K562 (cell line): ENCODE data around the gene UQCR11. TPM values are rescaled to one million over a fixed set of nuclear protein-coding genes. Genes with fewer than 3 reads are reported as not detected.

Experiments
- ATAC-seq: fragments of 200-7000 bp; cut with Tn5 transposase; 3 replicates; pipeline ENCODE4 v1.9.1; 2020; ENCODE audit warnings: moderate library complexity
- BruUV-seq: library from RNA; stranded (reverse); fragments of 400-500 nt; replicated peaks from 2 replicates; lab custom pipeline; 2021; lab: Mats Ljungman, UMichigan
- CTCF ChIA-PET: fragments of 300-600 bp; formaldehyde crosslinking; extraction: SDS; loops from one replicate; lab custom pipeline; 2021; ENCODE audit warnings: low intra/inter-chr PET ratio; lab: Yijun Ruan, JAX
- POLR2A ChIA-PET: fragments of 300-600, 350-650 bp; sonication (Branson Sonifier 250); formaldehyde crosslinking; extraction: SDS; loops from one replicate; lab custom pipeline; 2021; ENCODE audit warnings: antibody characterized with exemption, inconsistent platforms; lab: Yijun Ruan, JAX
- DNase-seq, 4 experiments: peaks; one replicate each; pipeline versions ENCODE4 v3.0.0 to v3.0.0-alpha.2; 2011 to 2018; ENCODE audit warnings: low spot score in 3 of 4, mixed read lengths in 3 of 4; ENCODE audit errors: extremely low read depth in 1 of 4
- FAIRE-seq: peaks from 2 replicates; lab custom pipeline; 2011; peaks lifted over from hg19 to GRCh38; lab: Jason Lieb, UNC
- H2AFZ ChIP-seq: 2 replicates; pipeline ENCODE4 v1.6.0; 2011; ENCODE audit warnings: low read depth, low read length, control low read depth, inconsistent platforms
- H3K27ac ChIP-seq: fragments of 200-600 bp; 3 replicates; pipeline ENCODE4 v1.8.0; 2011; ENCODE audit warnings: low read depth, mild to moderate bottlenecking, control low read depth, inconsistent platforms, low read length, moderate library complexity, mixed read lengths; ENCODE audit errors: extremely low read depth
- H3K27me3 ChIP-seq, 2 experiments: fragments of 300-600 bp in 1 of 2; 2 replicates in 1 of 2; 3 replicates in 1 of 2; pipeline versions ENCODE4 v1.6.0 to v1.8.0; 2011; ENCODE audit warnings: inconsistent platforms in 2 of 2, low read length in 2 of 2, mild to moderate bottlenecking in 1 of 2, mixed read lengths in 1 of 2, moderate library complexity in 1 of 2; ENCODE audit not compliant: control insufficient read depth in 2 of 2, insufficient read depth in 2 of 2
- H3K36me3 ChIP-seq: fragments of 300-600 bp; 3 replicates; pipeline ENCODE4 v1.8.0; 2011; ENCODE audit warnings: mild to moderate bottlenecking, low read length, inconsistent platforms; ENCODE audit not compliant: control insufficient read depth, insufficient read depth
- H3K4me1 ChIP-seq, 2 experiments: fragments of 200-600 bp in 1 of 2; replicated peaks in 1 of 2; 2 replicates in 1 of 2; 3 replicates in 1 of 2; pipeline versions ENCODE4 v1.5.1 to v1.8.0; 2011; ENCODE audit warnings: inconsistent platforms in 2 of 2, low read length in 2 of 2, mild to moderate bottlenecking in 1 of 2, mixed read lengths in 1 of 2, moderate library complexity in 1 of 2; ENCODE audit not compliant: control insufficient read depth in 2 of 2, insufficient read depth in 2 of 2
- H3K4me2 ChIP-seq: 2 replicates; pipeline ENCODE4 v1.6.1; 2011; ENCODE audit warnings: low read length, control low read depth, inconsistent platforms, mixed read lengths; ENCODE audit not compliant: insufficient read depth
- H3K4me3 ChIP-seq: fragments of 200-600 bp; sonication (generic), shearing (Covaris generic); 2 replicates; pipeline ENCODE4 v1.5.1; 2016; ENCODE audit warnings: control low read depth, inconsistent platforms
- H3K79me2 ChIP-seq: fragments of 200-600 bp; 3 replicates; pipeline ENCODE4 v1.8.0; 2011; ENCODE audit warnings: low read length, inconsistent platforms; ENCODE audit not compliant: control insufficient read depth, insufficient read depth
- H3K9ac ChIP-seq, 2 experiments: 2 replicates each; pipeline versions ENCODE4 v1.6.0 to v1.6.1; 2011; ENCODE audit warnings: low read depth in 2 of 2, low read length in 2 of 2, control low read depth in 1 of 2, inconsistent platforms in 1 of 2, mild to moderate bottlenecking in 1 of 2, mixed read lengths in 1 of 2; ENCODE audit not compliant: insufficient read depth in 1 of 2
- H3K9me1 ChIP-seq: one replicate; pipeline ENCODE4 v1.6.0; 2011; ENCODE audit warnings: inconsistent platforms, mild to moderate bottlenecking, low read length, moderate library complexity; ENCODE audit not compliant: control insufficient read depth, insufficient read depth
- H3K9me3 ChIP-seq: replicated peaks from 2 replicates; pipeline ENCODE4 v1.5.1; 2011; ENCODE audit warnings: low read depth, low read length, inconsistent platforms; ENCODE audit not compliant: control insufficient read depth, insufficient read depth
- H4K20me1 ChIP-seq: replicated peaks from 2 replicates; pipeline ENCODE4 v1.6.1; 2011; ENCODE audit warnings: low read length, inconsistent platforms, mixed read lengths; ENCODE audit not compliant: control insufficient read depth, insufficient read depth
- EGR1 ChIP-seq: fragments of 450-650 bp; conservative IDR thresholded peaks from 2 replicates; pipeline ENCODE4 v1.6.1; 2017; ENCODE audit warnings: mild to moderate bottlenecking
- FIP1L1 ChIP-seq: fragments of 200-400 bp; formaldehyde crosslinking; IDR thresholded peaks from 2 replicates; pipeline ENCODE4 v1.6.1; 2018; ENCODE audit warnings: mild to moderate bottlenecking, low read depth, low read length; ENCODE audit not compliant: poor library complexity, severe bottlenecking
- ILK ChIP-seq: fragments of 450-650 bp; IDR thresholded peaks from 2 replicates; pipeline ENCODE4 v1.6.1; 2016; ENCODE audit warnings: missing genetic modification characterization, low read depth, mild to moderate bottlenecking, missing compliant biosample characterization, moderate library complexity, borderline replicate concordance
- POLR2G ChIP-seq: fragments of 200-400 bp; formaldehyde crosslinking; IDR thresholded peaks from 2 replicates; pipeline ENCODE4 v1.6.1; 2017; ENCODE audit warnings: low read depth, mild to moderate bottlenecking, antibody characterized with exemption, low read length, moderate library complexity
- SNRNP70 ChIP-seq: fragments of 200-400 bp; formaldehyde crosslinking; optimal IDR thresholded peaks from 2 replicates; pipeline ENCODE3; 2017; ENCODE audit warnings: low read depth, low read length
- ZBTB40 ChIP-seq, 2 experiments: fragments of 450-650 bp in 1 of 2; sonication (generic) in 1 of 2; formaldehyde crosslinking in 1 of 2; IDR thresholded peaks; 2 replicates each; pipeline versions ENCODE4 v1.7.1 to v1.9.0; 2016 to 2022; ENCODE audit warnings: inconsistent platforms in 1 of 2, mild to moderate bottlenecking in 1 of 2, missing genetic modification reagents in 1 of 2
- ZBTB9 ChIP-seq: fragments of 450-650 bp; formaldehyde crosslinking; IDR thresholded peaks from 2 replicates; pipeline ENCODE4 v1.4.0; 2020; ENCODE audit warnings: mild to moderate bottlenecking, moderate library complexity
- WGBS: fragments of 100-300 bp; shearing (Covaris generic); methylation state at CpG from one replicate; pipeline ENCODE4 v1.1.6; 2016; ENCODE audit warnings: low coverage, mixed read lengths; ENCODE audit not compliant: insufficient coverage; ENCODE audit errors: missing lambda C conversion rate; 5-methylcytosine and 5-hydroxymethylcytosine counted together
- in situ Hi-C: fragments of 300-500 bp; cut with MboI; formaldehyde crosslinking; loops from 4 replicates; pipeline ENCODE4 v1.15.0; 2018; ENCODE audit warnings: inconsistent platforms, mixed read lengths
- intact Hi-C: fragments of 100-400 bp; cut with micrococcal nuclease; formaldehyde crosslinking; loops from 2 replicates; pipeline ENCODE4 v1.14.2; 2022
- polyA plus RNA-seq, 8 experiments: library from polyadenylated mRNA; depleted of rRNA in 4 of 8; stranded (reverse) in 5 of 8; unstranded in 3 of 8; fragments of >200 nt; fragmentation: Nextera tagmentation in 2 of 8; fragmentation: Illumina TruSeq in 1 of 8; extraction: Ambion mirVana in 2 of 8; extraction: Trizol in 1 of 8; gene quantifications; 2 replicates each; pipeline versions ENCODE4 v1.2.1 to v1.2.3, GENCODE V29; 2011 to 2014; ENCODE audit warnings: inconsistent platforms in 1 of 8, missing spikeins in 1 of 8
- total RNA-seq, 7 experiments: library from RNA; depleted of rRNA in 6 of 7; stranded (reverse); fragments of >200 nt in 6 of 7; fragmentation: Illumina TruSeq in 2 of 7; extraction: Trizol in 2 of 7; gene quantifications; 2 replicates each; pipeline versions ENCODE4 v1.2.1 to v1.2.3, GENCODE V29; 2011 to 2021; ENCODE audit warnings: low replicate concordance in 1 of 7

Gene UQCR11
- total and polyA plus RNA-seq, 9 of the 15 experiments (the other 6 are each of a cell fraction or from before 2014, with no cell fraction given) = 57.6 to 394 (median 259) TPM

DNA sequence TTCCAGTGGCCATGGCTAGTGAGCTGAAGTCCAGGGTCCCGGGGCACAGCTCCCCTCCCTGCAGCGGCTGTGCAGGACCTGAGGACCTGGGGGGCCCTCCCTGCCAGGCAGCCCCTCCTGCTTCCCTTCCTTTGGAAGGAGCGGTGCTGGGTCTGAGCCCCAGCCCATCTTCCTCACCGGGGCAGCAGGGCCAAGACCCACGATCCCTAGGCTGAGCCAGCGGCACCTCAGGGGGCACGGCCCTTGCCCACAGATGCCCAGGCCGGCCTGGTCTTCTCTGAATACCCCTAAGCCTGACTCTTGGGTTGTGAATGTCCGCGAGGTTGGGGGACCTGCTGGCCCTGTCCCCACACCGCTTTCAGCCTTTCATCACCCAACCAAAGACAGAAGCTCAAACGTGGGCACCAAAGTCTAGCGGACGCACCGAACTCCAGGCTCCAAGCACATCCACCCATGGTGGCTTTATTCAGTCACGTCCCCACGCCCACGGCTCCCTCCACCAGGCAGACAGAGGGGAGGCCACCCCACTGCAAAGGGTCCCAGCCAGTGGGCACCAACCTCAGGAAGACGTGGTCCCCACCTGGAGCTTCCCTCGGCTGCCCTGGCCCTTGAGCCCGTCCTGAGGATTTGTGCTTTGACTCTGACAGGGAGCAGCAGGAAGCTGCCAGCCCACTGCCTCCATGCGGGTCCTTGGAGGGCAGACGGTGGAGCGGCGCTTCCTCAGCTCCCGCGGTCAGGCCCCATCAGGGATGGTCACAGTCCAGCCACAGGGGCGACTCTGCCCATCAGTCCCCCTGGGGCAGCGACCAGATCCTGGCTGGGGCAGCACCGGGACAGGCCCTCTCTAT, 28.8 kb downstream of the UQCR11 start:
- no peak overlapping the region for H2AFZ ChIP-seq
- H3K27me3 ChIP-seq = no peaks in the 10 kb centered on the region
- WGBS = 89% methylated on average over 15 of the region's 30 CpGs
- H3K4me1 ChIP-seq = peaks cover 7 to 47% of the 10 kb centered on the region in 2 experiments; a peak in 3 of 5 replicates
- H3K4me2 ChIP-seq = no peak overlapping the region
- POLR2A ChIA-PET = interaction anchor here (0.5 to 4.0 kb wide), 3 partner anchors 14 to 124 kb away, joined by 3 to 40 read pairs (median 3); partner anchors contain the start of gene MBD3
- H3K4me3 ChIP-seq = no peak overlapping the region
- H3K9me1 ChIP-seq = no peaks in the 10 kb centered on the region
- peaks cover 50% of the 10 kb centered on the region; the same call in 2 of the 3 replicates for H3K36me3 ChIP-seq
- BruUV-seq = TSS peak; percentile 50
- H4K20me1 ChIP-seq = no peaks in the 10 kb centered on the region; the same call in 1 of the 2 replicates
- peak overlapping the region in 1 of 2 experiments; percentile 1; a peak in 1 of 4 replicates for H3K9ac ChIP-seq
- ATAC-seq = peak; percentile 15; the same call in 2 of the 3 replicates
- no peaks in the 10 kb centered on the region for H3K9me3 ChIP-seq
- no peaks in the 10 kb centered on the region for H3K79me2 ChIP-seq
- no peak for FAIRE-seq
- CTCF ChIA-PET = no interaction called here
- TF ChIP-seq FIP1L1 = peak; percentile 24
- TF ChIP-seq ZBTB9 (CRISPR knock-in tag) = no peak
- TF ChIP-seq POLR2G = peak; percentile 47; the same call in 1 of the 2 replicates
- TF ChIP-seq ILK = no peak
- 0 out of 2 replicates have a peak, but pooled peaks have one; percentile 6 for TF ChIP-seq EGR1
- no peak for TF ChIP-seq SNRNP70
- TF ChIP-seq ZBTB40 (IDR thresholded peaks at IDR 0.05) = no peak
- TF ChIP-seq ZBTB40 (CRISPR knock-in tag; IDR thresholded peaks at IDR 0.05) = no peak
- TF ChIP-seq, all 486 proteins: peak for 3
- intact Hi-C loops = no loop called here
- peak in 1 of 4 experiments; percentile 4 for DNase-seq
- in situ Hi-C loops = no loop called here
- no peak overlapping the region for H3K27ac ChIP-seq
